PC-3 (cell line): ENCODE measurements around the gene CD8B2. TPM values are rescaled to one million over a fixed set of nuclear protein-coding genes. Genes with fewer than 3 reads are reported as not detected.

ENCODE experiments used
- ATAC-seq: fragments of 200-7000 bp; cut with Tn5 transposase; 2 replicates; pipeline ENCODE4 v1.9.1; 2020; ENCODE audit warnings: mild to moderate bottlenecking, moderate library complexity
- BruUV-seq: library from RNA; stranded (reverse); fragments of 400-500 nt; replicated peaks from 2 replicates; lab custom pipeline; 2021; lab: Mats Ljungman, UMichigan
- CTCF ChIA-PET: fragments of 300-600 bp; sonication (Branson Sonifier 250); formaldehyde crosslinking; loops from one replicate; lab custom pipeline; 2022; ENCODE audit warnings: antibody characterized with exemption; lab: Charles Lee
- POLR2A ChIA-PET: fragments of 300-600 bp; sonication (Branson Sonifier 250); formaldehyde crosslinking; loops from one replicate; lab custom pipeline; 2022; ENCODE audit warnings: antibody characterized with exemption; ENCODE audit not compliant: unreplicated experiment; lab: Charles Lee
- DNase-seq: peaks from one replicate; pipeline ENCODE4 v3.0.0-alpha.2; 2015
- H2AFZ ChIP-seq: fragments of 300-600 bp; sonication (generic); 2 replicates; pipeline ENCODE4 v1.6.0; 2016; ENCODE audit warnings: antibody characterized with exemption, low read length
- H3F3A ChIP-seq: fragments of 300-600 bp; sonication (generic); one replicate; pipeline ENCODE4 v1.6.0; 2017; ENCODE audit warnings: antibody characterized with exemption, low read length, control low read depth, mild to moderate bottlenecking; ENCODE audit not compliant: unreplicated experiment
- H3K27ac ChIP-seq: fragments of 300-600 bp; sonication (generic); 2 replicates; pipeline ENCODE4 v1.5.1; 2016; ENCODE audit warnings: mild to moderate bottlenecking, low read length
- H3K27me3 ChIP-seq: fragments of 300-600 bp; sonication (generic); 2 replicates; pipeline ENCODE4 v1.6.1; 2016; ENCODE audit warnings: low read length, mixed read lengths
- H3K36me3 ChIP-seq: fragments of 300-600 bp; sonication (generic); 2 replicates; pipeline ENCODE4 v1.6.1; 2016; ENCODE audit warnings: low read depth, mixed run types, low read length, mixed read lengths
- H3K4me1 ChIP-seq: fragments of 300-600 bp; sonication (generic); 2 replicates; pipeline ENCODE4 v1.5.1; 2016; ENCODE audit warnings: low read length; ENCODE audit not compliant: insufficient read depth
- H3K4me2 ChIP-seq: fragments of 300-600 bp; sonication (generic); 2 replicates; pipeline ENCODE4 v1.6.0; 2016; ENCODE audit warnings: low read length
- H3K4me3 ChIP-seq: fragments of 300-600 bp; sonication (generic); 2 replicates; pipeline ENCODE4 v1.5.1; 2016; ENCODE audit warnings: mild to moderate bottlenecking, low read length, mixed read lengths
- H3K79me2 ChIP-seq: fragments of 300-600 bp; sonication (generic); 2 replicates; pipeline ENCODE4 v1.6.1; 2017; ENCODE audit warnings: low read length, mixed read lengths
- H3K9ac ChIP-seq: fragments of 300-600 bp; sonication (generic); 2 replicates; pipeline ENCODE4 v1.6.0; 2016; ENCODE audit warnings: mild to moderate bottlenecking, low read length
- H3K9me2 ChIP-seq: fragments of 300-600 bp; sonication (generic); replicated peaks from 2 replicates; pipeline ENCODE4 v1.6.1; 2016; ENCODE audit warnings: mixed run types, low read length, mixed read lengths
- H3K9me3 ChIP-seq: fragments of 300-600 bp; sonication (generic); 2 replicates; pipeline ENCODE4 v1.6.1; 2016; ENCODE audit warnings: low read length, mixed read lengths
- H4K20me1 ChIP-seq: fragments of 300-600 bp; sonication (generic); 2 replicates; pipeline ENCODE4 v1.6.1; 2016; ENCODE audit warnings: low read length, mixed read lengths
- CTCF ChIP-seq: fragments of 300-600 bp; sonication (generic); conservative IDR thresholded peaks from 2 replicates; pipeline ENCODE4 v1.5.1; 2017; ENCODE audit warnings: antibody characterized with exemption, low read depth, mild to moderate bottlenecking, low read length
- EZH2 ChIP-seq: fragments of 300-600 bp; sonication (generic); IDR thresholded peaks from one replicate; pipeline ENCODE4 v1.6.1; 2017; ENCODE audit warnings: antibody characterized with exemption, mild to moderate bottlenecking, low read length; ENCODE audit not compliant: unreplicated experiment
- EZH2phosphoT487 ChIP-seq: fragments of 300-600 bp; sonication (generic); IDR thresholded peaks from 2 replicates; pipeline ENCODE4 v1.6.1; 2018; ENCODE audit warnings: mild to moderate bottlenecking, antibody characterized with exemption, low read length, borderline replicate concordance
- intact Hi-C: fragments of 100-400 bp; cut with micrococcal nuclease; formaldehyde crosslinking; loops from 2 replicates; pipeline ENCODE4 v1.9.0; 2023
- total RNA-seq: library from RNA; depleted of rRNA; stranded (reverse); fragments of >200 nt; gene quantifications from 2 replicates; pipeline ENCODE4 v1.2.3, GENCODE V29; 2014

Gene CD8B2
- total RNA-seq, 1 experiment from 2014 or later = not detected

GRCh38 chr2:106560773-106561172 is 73.6 kb downstream of the CD8B2 start:
- ChIA-PET POLR2A (no interaction called here), CTCF (no interaction called here)
- Histone ChIP-seq H3K36me3 (no peaks in the 10 kb centered on the region), H4K20me1 (0 out of 2 replicates have a peak, but pooled peaks cover 2% of the 10 kb centered on the region), H3K9me2 (no peaks in the 10 kb centered on the region), H3F3A (no peaks in the 10 kb centered on the region), H3K4me3 (no peak overlapping the region), H3K79me2 (no peaks in the 10 kb centered on the region), H3K27ac (no peak overlapping the region), H3K9ac (no peak overlapping the region), H3K9me3 (no peaks in the 10 kb centered on the region), H2AFZ (no peak overlapping the region), H3K4me2 (no peak overlapping the region), H3K4me1 (no peaks in the 10 kb centered on the region), H3K27me3 (peaks cover 79% of the 10 kb centered on the region)
- DNase-seq (no peak), ATAC-seq (no peak)
- intact Hi-C loops = no loop called here
- no TSS peak for BruUV-seq
- TF ChIP-seq CTCF (no peak), EZH2 (no peak), EZH2phosphoT487 (no peak)

GRCh38 chr2:106561356-106561755 is 74.2 kb downstream of the CD8B2 start:
- H3K4me2 ChIP-seq = no peak overlapping the region

More at GRCh38 chr2:106561356-106561755, 74.2 kb downstream of the CD8B2 start:
- Histone ChIP-seq H3K79me2 (no peaks in the 10 kb centered on the region), H3F3A (no peaks in the 10 kb centered on the region), H2AFZ (no peak overlapping the region), H3K9ac (no peak overlapping the region), H3K9me3 (no peaks in the 10 kb centered on the region), H3K4me3 (no peak overlapping the region), H4K20me1 (no peaks in the 10 kb centered on the region), H3K9me2 (no peaks in the 10 kb centered on the region), H3K36me3 (no peaks in the 10 kb centered on the region), H3K27ac (no peak overlapping the region), H3K4me1 (no peaks in the 10 kb centered on the region), H3K27me3 (peaks cover 77% of the 10 kb centered on the region)
- DNase-seq (no peak), ATAC-seq (no peak)
- TF ChIP-seq CTCF (no peak), EZH2phosphoT487 (no peak), EZH2 (no peak)
- intact Hi-C loops = no loop called here
- ChIA-PET POLR2A (no interaction called here), CTCF (no interaction called here)
- no TSS peak for BruUV-seq
